NCI-H345 treated with DMSO at 0.1 percent for 48 hours (cell line): ENCODE results near the gene SPRR1B.
"Not testable (repeated sequence)": the region's sequence is repeated elsewhere in the genome, so short reads cannot be mapped to it uniquely, and the experiment has no call there.

Source experiments
- DNase-seq: peaks from one replicate; lab custom pipeline; 2025; ENCODE audit not compliant: unreplicated experiment; lab: John Stamatoyannopoulos, UW

The SPRR1B gene

DNA sequence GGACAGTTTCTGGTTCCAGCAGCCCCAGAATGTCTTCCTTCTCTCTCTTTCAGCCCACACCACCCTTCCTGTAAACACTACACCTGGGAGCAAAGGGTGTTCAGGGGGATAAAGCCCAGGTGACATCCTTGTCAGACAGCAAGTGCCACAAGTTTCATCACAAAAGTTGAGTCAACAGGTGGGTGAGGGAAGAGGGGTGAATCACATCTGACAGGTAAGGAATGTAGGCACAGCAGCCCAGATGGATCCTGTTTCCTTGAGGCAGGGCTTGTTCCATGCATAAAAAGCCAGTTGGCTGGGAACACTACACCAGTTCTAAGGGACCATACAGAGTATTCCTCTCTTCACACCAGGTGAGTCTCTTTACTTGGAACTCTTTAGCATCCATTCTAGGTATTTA lies at the start of gene SPRR1B:
SPRR1B (plus strand) TSS at position 309 of the 400 bp plus-strand sequence. CDS start 1,143 bp downstream, outside the sequence.
- DNase-seq: no peak

DNA sequence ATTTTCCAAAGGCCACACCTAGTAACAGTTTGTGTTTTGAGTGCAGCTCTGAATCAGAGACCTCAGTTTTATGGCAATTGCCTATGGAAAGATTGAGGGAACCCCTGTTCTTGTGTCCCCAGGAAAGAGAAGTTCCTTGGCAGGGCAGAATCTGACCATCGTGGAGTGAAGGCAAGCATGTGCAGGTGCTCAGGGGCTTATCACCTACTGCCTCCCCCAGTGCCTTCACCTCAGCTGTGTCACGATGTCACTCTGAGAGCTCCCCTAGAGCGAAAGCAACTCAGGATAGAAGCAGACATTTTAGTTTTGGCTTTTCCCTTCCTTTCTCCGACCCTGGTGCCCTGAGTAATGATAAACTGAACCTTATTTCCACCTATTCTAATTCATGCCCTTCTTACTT lies 48.9 kb upstream of the SPRR1B start:
- DNase-seq: no peak

DNA sequence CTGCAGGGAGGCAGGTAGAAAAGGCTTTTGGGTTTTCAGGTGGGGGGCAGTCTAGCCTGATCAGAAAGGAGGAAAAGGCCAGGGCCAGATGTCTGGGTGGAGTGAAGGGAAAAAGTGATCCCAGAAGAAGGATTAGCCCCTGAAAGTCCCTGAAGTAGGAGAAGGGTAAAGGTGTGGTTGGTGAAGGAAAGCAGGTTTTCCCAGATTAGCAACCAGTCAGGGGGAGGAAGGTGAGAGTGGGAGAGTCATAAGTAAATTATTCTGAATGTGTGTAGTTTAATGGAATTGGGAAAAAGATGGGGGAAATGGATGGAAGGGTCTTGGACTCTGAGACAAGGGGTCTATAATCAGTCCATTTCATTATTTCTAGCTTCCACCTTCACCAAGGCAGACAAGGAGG lies 47.8 kb upstream of the SPRR1B start:
- no peak for DNase-seq

DNA sequence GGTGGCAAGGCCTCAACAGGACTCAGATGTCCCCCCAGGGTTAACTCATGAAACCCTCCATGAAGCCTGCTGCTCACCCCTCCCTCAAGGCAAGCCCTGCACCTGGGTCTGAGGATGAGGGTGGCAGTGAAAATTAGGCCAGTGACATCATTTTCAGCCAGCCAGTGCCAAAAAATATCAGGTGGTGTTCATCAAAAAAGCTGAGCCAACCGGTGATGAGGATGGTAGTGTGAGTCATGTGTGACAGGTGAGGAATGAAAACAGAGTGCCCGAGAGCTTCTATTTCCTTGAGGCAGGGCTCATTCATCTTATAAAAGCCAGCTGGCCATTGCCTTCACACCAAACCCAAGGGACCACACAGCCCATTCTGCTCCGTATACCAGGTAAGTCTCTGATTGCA lies 47.3 kb upstream of the SPRR1B start, which contains the start of gene SPRR1A:
SPRR1A (plus strand) TSS at position 339 of the 400 bp plus-strand sequence. CDS start 1,150 bp downstream, outside the sequence.
- no peak for DNase-seq

GRCh38 chr1:152986578-152986977 lies 44.4 kb upstream of the SPRR1B start:
- DNase-seq: no peak

DNA sequence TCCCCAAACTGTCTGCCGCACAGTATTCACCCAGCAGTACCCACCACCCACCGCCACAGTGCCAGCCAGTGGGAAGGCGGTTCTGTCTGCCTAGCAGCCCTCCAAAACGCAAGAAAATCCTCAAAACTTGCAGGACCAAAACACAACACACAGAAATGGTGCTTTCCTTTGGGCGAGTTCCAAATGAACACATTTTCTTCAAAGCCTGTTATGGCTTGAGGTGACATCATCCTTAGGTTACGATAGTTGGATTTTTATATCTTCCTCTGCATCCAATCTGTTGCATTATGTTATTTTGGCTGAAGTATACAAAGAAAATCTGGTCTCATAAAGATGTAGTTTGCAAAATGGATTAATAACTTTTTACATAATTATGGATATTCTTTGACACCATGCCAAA lies 37.8 kb upstream of the SPRR1B start:
- DNase-seq: no peak

GRCh38 chr1:152995842-152996241 lies 35.2 kb upstream of the SPRR1B start:
- no peak for DNase-seq

GRCh38 chr1:152996633-152997400 lies 34.2 kb upstream of the SPRR1B start:
- DNase-seq: no peak

- no peak for DNase-seq
These were observed 33.1 kb upstream of the SPRR1B start for GRCh38 chr1:152997901-152998300.

DNA sequence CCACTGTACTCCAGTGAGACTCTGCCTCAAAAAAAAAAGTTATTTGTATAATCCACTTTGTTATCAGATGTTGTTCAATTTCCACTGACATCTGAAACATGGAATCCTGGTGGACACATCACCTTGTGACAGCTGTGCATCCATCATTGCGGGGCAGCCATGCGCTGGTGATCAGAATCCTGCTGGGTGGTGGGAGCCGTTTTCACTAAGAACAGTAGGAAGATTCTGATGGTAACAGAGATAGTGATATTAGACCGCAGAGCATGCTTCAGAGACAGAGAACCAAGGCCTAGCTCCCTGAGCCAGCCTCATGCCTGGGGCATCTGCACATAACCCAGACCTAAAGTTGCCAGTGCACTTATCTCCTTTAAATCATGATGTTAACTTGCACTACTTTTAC lies 32.5 kb upstream of the SPRR1B start:
- no peak for DNase-seq

DNA sequence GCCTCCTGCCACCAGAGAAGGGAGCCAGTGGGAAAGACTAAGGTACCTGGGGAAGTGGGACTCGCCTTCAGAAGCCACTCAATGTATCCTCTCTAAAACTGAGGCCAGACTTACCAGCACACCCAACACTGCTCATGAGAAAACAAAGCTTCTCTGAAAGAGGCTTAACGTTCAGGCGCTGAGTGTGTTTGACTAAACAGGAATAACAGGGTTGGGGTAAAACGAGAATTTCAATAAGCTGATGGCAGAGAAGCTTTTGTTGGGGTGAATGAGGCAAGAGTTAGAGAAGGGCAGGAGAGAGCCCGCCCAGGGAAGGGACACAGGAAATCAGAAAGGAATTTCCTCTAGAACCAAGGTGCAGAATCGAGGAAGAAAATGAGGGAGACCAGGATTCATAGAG lies 31.2 kb upstream of the SPRR1B start:
- DNase-seq: no peak

- DNase-seq: no peak
These were observed 30.7 kb upstream of the SPRR1B start for GRCh38 chr1:153000294-153000693.

DNA sequence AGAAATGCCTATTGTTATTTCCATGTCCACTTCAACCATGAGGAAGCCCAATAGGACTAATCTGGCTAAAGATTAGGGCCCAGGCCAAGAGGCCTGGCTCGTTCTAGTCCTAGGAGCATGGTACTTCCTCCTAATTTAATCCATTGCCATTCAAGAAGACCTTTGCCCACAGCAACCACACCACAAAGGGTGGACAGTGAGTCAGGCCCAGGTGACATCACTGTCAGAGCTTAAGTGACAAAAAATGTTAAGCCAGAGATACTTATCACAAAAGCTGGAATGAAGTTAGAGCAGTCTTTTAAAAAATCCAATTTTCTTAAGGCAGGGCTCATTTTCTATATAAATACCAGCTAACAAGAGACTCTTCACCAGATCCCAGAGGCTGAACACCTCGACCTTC lies 29.6 kb upstream of the SPRR1B start, which contains the start of gene SPRR3:
SPRR3 (plus strand) TSS at position 368 of the 400 bp plus-strand sequence. CDS start 1,272 bp downstream, outside the sequence.
- no peak for DNase-seq

- not testable (repeated sequence) for DNase-seq
These were observed 19.7 kb upstream of the SPRR1B start for GRCh38 chr1:153011235-153011758.

DNA sequence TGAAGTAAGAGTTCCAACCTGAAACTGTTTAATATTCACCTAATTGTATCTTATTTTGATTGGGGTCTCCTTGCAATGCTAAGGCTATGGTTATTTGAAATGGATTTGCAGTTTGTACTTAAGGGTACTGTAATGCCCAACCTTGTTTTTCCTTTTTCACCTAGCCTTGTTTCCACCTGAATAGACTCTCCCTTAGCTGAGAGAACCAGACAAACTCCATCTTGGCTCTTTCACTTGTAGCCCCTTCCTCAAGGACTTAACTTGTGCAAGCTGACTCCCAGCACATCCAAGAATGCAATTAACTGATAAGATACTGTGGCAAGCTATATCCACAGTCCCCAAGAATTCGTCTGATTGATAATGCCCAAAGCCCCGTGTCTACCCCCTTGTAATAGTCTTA lies 9.2 kb upstream of the SPRR1B start:
- not testable (repeated sequence) for DNase-seq

GRCh38 chr1:153022340-153022739 lies 8.7 kb upstream of the SPRR1B start:
- not testable (repeated sequence) for DNase-seq

GRCh38 chr1:153023109-153023508 lies 7.9 kb upstream of the SPRR1B start:
- no peak for DNase-seq

GRCh38 chr1:153024413-153024812 lies 6.6 kb upstream of the SPRR1B start:
- no peak for DNase-seq

GRCh38 chr1:153025797-153026196 lies 5.2 kb upstream of the SPRR1B start:
- no peak for DNase-seq

DNA sequence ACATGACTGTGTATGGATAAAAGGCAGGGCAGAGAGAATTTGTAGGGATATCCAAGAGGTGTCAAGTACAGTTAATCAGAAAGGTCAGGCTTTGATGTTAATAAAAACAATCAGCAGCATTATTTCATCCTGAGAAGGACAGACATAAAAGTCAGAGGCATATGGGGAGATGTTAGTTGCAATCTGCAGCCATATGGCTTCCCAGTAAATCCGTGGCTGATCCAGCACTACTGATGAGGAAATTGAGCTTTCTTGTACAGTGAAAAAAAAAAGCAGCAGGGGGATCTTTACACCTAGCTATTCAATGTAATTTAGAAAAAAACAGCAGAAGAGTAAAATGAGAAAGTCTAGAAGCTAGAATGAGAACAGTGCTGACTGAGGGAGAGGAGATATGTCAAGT lies 2.2 kb upstream of the SPRR1B start:
- no peak for DNase-seq

- no peak for DNase-seq
These were observed 1.1 kb downstream of the SPRR1B start for GRCh38 chr1:153032073-153032472.

DNA sequence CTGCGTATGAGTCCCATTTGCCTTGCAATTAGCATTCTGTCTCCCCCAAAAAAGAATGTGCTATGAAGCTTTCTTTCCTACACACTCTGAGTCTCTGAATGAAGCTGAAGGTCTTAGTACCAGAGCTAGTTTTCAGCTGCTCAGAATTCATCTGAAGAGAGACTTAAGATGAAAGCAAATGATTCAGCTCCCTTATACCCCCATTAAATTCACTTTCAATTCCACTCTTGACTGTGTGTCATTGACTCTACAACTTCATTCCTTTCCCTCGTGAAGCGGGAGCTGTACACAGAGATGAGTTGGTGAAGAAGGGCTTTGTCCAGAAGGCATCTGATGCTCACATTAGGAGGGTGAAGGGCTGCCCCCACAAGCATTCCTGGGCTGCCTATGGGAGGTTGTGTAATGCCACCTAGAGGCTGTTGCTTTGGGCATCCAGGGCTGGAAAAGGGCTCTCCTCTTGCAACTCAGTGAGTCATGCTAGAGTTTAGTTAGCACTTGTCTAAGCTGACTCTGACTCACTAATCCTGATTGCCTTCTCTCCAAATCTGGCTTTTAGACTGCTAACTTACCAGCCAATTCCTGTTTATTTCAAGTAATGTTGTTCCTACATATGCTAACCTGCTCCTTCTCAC lies 1.8 kb downstream of the SPRR1B start:
- no peak for DNase-seq
